Activated T-helper 17 cell treated with anti-CD3 and anti-CD28 coated beads, Interleukin-2, amount 50 U/mL, for 72 hours (primary cell): Measurements from ENCODE around the gene ANKDD1A. TPM values are rescaled to one million over a fixed set of nuclear protein-coding genes. Genes with fewer than 3 reads are reported as not detected.
A peak's percentile ranks its signal among the peaks of the same experiment; 100 is the strongest.

ENCODE experiments used
- ATAC-seq: fragments of 150-1000 bp; cut with Tn5 transposase; replicated peaks from 2 replicates; pipeline ENCODE4 v1.10.0; 2021; ENCODE audit warnings: mild to moderate bottlenecking, moderate library complexity
- H3K27ac Mint-ChIP-seq: one replicate; pipeline ENCODE4 v1.8.0; 2022; ENCODE audit warnings: mixed read lengths
- H3K27me3 Mint-ChIP-seq: one replicate; pipeline ENCODE4 v1.8.0; 2022; ENCODE audit warnings: mixed read lengths
- H3K36me3 Mint-ChIP-seq: one replicate; pipeline ENCODE4 v1.8.0; 2022; ENCODE audit warnings: low read depth, mild to moderate bottlenecking, mixed read lengths
- H3K4me1 Mint-ChIP-seq: one replicate; pipeline ENCODE4 v1.8.0; 2022; ENCODE audit warnings: mixed read lengths
- H3K4me3 Mint-ChIP-seq: one replicate; pipeline ENCODE4 v1.8.0; 2022; ENCODE audit warnings: mild to moderate bottlenecking, mixed read lengths
- H3K9me3 Mint-ChIP-seq: one replicate; pipeline ENCODE4 v1.8.0; 2022; ENCODE audit warnings: mixed read lengths
- total RNA-seq, 2 donors: library from RNA; stranded (reverse); gene quantifications; one replicate each; pipeline ENCODE4 v1.2.3, GENCODE V29; 2022

ANKDD1A gene
- total RNA-seq, 2 donors from 2014 or later: 4.3 to 10.1 TPM

DNA sequence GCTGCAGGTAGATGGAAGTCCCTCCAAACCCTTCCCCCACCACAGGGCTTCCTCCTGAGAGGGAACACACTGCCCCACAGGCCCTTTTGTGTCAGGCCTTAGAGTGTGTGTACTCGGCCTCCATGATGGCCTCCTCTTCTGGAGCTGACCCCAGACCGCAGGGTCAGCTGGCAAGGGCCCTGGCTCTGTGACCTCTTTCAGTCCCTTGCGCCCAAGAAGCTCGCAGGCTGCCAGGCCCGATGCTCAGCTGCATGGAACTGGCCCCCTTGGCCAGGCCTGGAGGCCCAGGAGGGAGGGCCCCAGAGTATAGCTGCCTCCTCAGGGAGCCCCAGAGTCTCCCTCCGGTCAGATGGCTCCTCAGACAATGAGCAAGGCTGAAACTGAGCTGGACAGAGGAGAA, 23.4 kb upstream of the ANKDD1A start:
- Mint-ChIP-seq H3K4me3 (no peak overlapping the region), H3K27me3 (no peaks in the 10 kb centered on the region), H3K36me3 (peaks cover 6% of the 10 kb centered on the region), H3K4me1 (peaks cover 31% of the 10 kb centered on the region), H3K27ac (no peak overlapping the region), H3K9me3 (no peaks in the 10 kb centered on the region)
- no peak for ATAC-seq

DNA sequence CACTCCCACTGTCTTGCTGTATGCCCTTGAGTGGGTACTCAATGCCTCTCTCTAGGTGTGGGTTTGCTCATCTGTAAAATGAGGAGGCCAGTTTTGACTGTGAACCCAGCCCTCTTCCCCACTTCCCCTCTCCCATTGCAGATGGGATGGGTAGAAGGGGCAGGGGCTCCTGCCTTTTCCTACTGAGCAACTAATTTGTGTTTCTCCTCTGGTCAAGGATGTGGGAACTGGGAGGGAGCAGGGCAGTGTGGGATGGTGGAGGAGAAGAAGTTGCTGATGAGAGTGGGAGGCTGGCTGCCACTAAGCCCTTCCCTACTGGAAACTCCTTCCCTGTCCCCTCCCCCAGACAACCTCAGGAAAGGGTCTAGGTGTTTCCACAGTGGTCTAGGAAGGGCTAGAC, 20.1 kb upstream of the ANKDD1A start:
- H3K27me3 Mint-ChIP-seq: no peaks in the 10 kb centered on the region
- peaks cover 13% of the 10 kb centered on the region for H3K36me3 Mint-ChIP-seq
- peak overlapping the region; percentile 99 for H3K4me3 Mint-ChIP-seq
- H3K9me3 Mint-ChIP-seq: no peaks in the 10 kb centered on the region
- no peak for ATAC-seq
- peaks cover 42% of the 10 kb centered on the region for H3K4me1 Mint-ChIP-seq
- H3K27ac Mint-ChIP-seq: peak overlapping the region; percentile 99

DNA sequence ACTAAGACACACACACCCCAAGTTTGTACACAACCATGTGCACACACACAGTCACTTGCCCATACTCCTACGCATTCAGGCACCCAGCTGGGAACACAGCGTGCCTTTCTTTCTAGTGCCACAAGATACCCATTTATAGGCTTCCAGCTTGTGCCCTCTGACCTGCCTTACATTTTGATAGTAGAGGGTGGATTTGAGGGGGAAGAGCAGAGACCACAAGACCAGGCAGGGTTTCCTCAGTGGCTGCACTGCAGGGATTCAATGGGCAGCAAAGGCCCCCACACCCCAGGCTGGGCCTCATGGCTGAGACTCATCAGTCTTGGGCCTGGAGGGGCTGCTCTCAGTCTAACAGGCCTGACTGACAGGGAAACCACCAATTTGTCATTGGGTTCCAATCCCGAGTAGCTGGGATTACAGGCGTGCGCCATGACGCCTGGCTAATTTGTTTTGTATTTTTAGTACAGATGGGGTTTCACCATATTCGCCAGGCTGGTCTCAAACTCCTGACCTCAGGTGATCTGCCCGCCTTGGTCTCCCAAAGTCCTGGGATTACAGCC, 18.8 kb upstream of the ANKDD1A start:
- peaks cover 13% of the 10 kb centered on the region for H3K36me3 Mint-ChIP-seq
- peak; percentile 44 for ATAC-seq
- no peaks in the 10 kb centered on the region for H3K9me3 Mint-ChIP-seq
- H3K27me3 Mint-ChIP-seq: no peaks in the 10 kb centered on the region
- peaks cover 44% of the 10 kb centered on the region for H3K4me1 Mint-ChIP-seq
- peak overlapping the region; percentile 99 for H3K4me3 Mint-ChIP-seq
- peak overlapping the region; percentile 99 for H3K27ac Mint-ChIP-seq

DNA sequence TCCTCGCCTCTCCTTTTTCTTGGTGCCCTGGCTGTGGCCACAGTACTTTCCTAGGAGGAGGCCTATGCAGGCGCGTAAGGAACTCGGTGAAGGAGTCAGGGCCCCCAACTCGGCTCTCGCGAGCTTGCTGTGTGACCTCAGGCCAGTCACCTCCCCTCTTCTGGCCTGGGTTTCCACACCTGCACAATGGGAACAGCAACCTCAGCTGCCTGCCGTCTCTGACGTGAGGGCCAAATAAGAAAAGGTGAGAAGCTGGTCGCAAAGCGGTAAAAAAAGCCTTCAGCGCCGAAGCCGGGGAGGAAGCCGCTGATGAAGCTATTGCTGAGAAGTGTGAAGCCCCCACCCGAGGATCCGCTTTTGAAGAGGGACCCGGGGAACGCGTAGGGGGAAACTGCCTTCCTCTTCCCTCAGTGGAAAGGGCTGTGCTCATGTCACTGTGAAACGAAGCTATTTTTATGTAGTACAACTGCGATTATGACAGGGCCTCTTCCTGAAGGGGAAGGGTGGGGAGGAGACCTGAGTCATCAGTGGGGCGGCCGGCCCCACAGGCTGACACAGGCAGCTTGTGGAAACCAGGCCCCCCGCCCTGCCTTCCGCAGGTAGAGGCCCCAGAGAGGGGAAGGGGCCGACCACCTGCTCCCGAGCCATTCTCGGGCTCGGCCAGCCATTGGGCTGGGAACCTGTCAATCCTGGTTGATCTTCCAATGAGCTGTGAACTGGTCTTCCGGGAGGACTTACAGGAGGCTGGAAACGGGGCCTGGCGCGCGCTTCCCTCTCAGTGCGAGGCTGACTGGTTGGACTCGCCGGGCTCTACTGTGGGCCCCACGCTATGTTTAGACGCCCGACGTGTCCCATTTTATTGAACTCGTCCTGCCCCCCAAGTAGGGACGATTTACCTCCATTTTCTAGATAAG, 18.0 kb upstream of the ANKDD1A start:
- ATAC-seq: peak; percentile 86
- H3K36me3 Mint-ChIP-seq: peaks cover 13% of the 10 kb centered on the region
- H3K27ac Mint-ChIP-seq: peak overlapping the region; percentile 99
- H3K27me3 Mint-ChIP-seq: no peaks in the 10 kb centered on the region
- H3K9me3 Mint-ChIP-seq: no peaks in the 10 kb centered on the region
- H3K4me1 Mint-ChIP-seq: peaks cover 44% of the 10 kb centered on the region
- peak overlapping the region; percentile 99 for H3K4me3 Mint-ChIP-seq

DNA sequence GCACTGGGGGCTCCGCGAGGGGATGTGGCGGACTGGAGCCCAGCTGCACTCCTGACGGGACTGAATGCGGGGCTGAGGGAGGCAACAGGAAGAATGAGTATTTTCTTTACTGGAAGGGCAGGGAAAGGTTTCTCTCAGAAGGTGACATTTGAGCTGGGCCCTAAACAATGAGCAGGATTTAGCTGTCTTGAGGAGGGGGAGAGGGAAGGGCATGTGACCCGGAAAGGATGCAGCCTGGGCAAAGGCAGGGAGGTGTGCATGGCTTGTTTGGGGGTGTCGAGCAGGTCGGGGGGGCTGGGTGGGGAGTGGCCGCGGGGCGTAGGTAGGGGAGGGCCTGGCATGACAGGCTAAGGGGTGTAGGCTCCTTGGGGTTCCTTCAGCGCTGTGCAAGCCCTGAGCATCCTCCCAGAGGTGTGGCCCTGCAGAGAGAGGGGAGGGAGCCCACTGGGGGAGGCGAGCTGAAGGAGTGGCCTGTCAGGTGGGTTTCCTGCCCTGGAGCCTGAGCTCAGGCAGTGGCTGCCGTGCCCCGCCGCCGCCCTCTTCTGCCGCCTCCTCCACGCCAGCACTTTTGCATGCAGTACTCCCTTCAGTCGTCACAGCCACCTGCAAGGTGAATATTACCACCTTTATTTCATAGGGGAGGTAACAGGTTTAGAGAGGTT, 17.2 kb upstream of the ANKDD1A start:
- peak; percentile 23 for ATAC-seq
- no peaks in the 10 kb centered on the region for H3K9me3 Mint-ChIP-seq

DNA sequence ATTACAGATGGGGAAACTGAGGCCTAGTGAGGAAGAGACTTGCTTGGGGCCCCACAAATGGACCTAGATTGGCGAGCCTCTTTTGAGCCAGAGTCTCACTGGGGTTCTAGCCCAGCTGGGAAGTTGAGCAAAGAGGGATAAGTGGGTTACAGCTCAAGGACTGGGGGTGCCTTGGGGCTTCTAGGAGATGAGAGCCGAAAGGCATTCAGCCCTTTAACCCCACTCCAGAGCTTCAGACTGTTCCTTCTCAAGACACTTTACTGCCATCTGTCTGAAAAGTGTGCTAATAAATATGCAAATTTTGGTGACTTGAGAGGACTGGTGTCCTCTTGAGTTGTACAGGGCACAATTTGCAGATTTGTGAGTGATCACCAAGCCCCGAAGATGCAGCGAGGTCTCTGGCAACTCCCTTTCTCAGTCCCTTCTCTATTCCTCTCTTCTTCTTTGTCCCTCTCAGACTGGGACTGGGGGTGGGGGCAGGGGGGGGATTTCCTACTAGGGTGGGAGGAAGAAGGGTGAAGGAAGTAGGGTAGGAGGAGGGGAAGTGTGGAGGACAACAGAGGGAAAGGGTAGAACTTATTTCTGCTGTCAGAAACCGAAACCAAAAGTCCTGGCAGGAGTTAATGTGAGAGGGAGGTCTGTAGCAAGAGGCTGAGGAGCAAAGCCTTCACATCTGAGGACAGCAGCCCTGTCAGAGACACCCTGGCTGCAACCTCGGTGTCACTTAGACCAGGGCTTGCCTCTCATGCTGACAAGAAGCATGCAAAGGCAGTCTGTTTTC, 16.2 kb upstream of the ANKDD1A start:
- H3K36me3 Mint-ChIP-seq: peaks cover 13% of the 10 kb centered on the region
- no peaks in the 10 kb centered on the region for H3K9me3 Mint-ChIP-seq
- H3K27me3 Mint-ChIP-seq: no peaks in the 10 kb centered on the region
- H3K4me1 Mint-ChIP-seq: peaks cover 44% of the 10 kb centered on the region
- peak overlapping the region; percentile 99 for H3K27ac Mint-ChIP-seq
- ATAC-seq: no peak
- H3K4me3 Mint-ChIP-seq: peak overlapping the region; percentile 99

More for the DNA sequence above, 17.2 kb upstream of the ANKDD1A start:
- Mint-ChIP-seq H3K27ac (peak overlapping the region; percentile 99), H3K36me3 (peaks cover 13% of the 10 kb centered on the region), H3K4me1 (peaks cover 44% of the 10 kb centered on the region), H3K4me3 (peak overlapping the region; percentile 99), H3K27me3 (no peaks in the 10 kb centered on the region)

DNA sequence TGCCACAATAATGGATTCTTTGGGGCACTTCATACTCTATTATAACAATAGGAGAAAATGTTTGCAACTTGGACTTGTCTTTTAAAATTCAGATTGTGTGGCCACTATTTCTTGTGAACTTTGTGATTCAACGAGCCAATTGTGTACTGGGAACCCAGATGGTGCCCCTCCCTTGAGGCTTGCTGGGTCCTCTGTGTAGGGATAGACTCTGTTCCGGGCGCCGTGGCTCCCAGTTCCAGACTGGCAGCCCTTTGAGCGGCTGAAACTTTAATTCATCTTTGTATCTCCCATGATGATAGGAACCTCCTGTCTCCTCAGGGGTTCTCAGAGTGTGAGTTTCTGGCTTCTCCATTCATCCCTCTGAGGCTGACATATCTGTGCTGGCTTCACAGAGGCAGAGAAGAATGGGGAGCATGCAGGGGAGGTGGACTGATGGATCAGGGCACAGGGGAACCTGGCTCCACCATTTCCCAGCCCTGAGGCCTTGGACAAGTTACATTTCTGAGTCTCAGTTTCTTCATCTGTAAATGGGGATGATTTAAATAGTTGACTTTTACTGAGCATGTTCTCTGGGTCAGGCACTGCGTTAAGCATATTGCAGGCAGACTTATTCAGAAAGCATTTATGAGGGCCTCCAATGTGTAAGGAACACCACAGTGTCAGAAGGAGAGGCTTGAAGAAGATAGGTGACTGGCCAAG, 15.2 kb upstream of the ANKDD1A start:
- Mint-ChIP-seq H3K4me1 (peaks cover 38% of the 10 kb centered on the region), H3K4me3 (peak overlapping the region; percentile 99), H3K27me3 (no peaks in the 10 kb centered on the region), H3K36me3 (peaks cover 13% of the 10 kb centered on the region), H3K27ac (peak overlapping the region; percentile 99), H3K9me3 (peaks cover 5% of the 10 kb centered on the region)
- ATAC-seq: no peak

DNA sequence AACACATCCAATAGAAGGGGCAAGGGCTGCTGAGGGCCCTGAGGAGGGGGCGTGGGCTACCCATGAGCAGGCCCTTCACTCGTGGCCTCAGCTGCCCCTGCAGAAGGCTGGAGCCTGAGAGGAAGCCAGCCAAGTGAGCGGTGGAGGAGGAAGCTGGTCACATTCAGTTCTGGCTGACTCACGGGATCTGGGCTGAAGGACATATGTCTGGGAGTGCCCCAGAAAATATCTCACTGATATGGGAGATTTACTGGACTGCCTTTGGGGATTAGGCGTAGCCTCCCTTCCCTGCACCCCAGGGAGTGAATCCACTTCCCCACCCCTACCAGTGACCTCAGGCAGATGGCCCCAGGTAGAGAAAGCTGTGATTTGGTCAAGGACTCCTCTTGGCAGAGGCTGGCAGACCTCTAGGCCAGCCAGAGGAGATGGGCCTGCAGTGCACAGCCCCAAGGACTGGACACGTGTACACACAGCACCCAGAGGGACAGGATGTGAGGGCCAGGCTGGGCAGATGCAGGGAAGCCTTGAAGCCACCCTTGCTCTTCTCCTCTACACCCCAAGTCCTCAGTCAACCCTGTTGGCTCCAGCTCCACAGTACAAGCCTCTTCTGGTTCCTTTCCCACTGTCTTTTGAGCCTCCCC, 14.2 kb upstream of the ANKDD1A start:
- Mint-ChIP-seq H3K4me1 (peaks cover 32% of the 10 kb centered on the region), H3K4me3 (no peak overlapping the region), H3K36me3 (peaks cover 13% of the 10 kb centered on the region), H3K27ac (peak overlapping the region; percentile 99), H3K9me3 (peaks cover 5% of the 10 kb centered on the region), H3K27me3 (no peaks in the 10 kb centered on the region)
- no peak for ATAC-seq

DNA sequence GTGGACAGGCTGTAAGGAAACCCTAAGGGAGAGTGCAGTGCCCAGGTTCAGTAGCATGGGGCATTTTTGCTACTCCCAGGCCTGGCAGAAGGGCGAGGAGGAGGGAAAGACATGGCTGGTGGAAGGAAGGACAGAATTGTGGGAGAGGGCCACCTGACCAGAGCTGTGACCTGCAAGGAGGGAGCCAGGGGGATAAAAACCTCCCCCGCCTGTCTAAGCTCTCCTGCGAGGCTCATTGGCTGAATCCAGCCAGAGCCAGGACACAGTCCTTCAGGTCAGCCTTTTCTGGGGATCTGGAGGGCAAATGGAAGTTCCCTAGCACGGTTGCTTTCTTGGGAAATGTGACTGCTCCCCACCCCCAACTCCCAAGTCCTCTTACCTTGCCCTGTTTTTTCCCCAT, 13.3 kb upstream of the ANKDD1A start:
- H3K4me1 Mint-ChIP-seq: peaks cover 36% of the 10 kb centered on the region
- H3K36me3 Mint-ChIP-seq: peaks cover 7% of the 10 kb centered on the region
- no peak for ATAC-seq
- peak overlapping the region; percentile 99 for H3K27ac Mint-ChIP-seq
- H3K9me3 Mint-ChIP-seq: peaks cover 5% of the 10 kb centered on the region
- H3K4me3 Mint-ChIP-seq: no peak overlapping the region
- no peaks in the 10 kb centered on the region for H3K27me3 Mint-ChIP-seq

DNA sequence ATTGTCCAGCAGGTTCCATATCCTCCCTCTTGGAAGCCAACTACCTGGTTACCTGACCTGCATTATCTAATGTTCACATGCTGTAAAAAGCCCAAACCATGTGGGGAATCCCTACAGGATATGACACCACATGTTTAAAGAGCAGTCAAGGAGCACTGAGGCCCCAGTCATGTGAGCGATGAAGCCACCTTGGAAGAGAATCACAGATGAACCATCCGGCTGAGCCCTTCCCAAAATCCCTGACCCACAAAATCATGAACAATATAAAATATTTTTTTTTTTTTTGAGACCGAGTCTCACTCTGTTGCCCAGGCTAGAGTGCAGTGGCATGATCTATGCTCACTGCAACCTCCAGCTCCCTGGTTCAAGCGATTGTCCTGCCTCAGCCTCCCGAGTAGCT, 10.6 kb upstream of the ANKDD1A start:
- no peak for ATAC-seq
- Mint-ChIP-seq H3K4me1 (peaks cover 32% of the 10 kb centered on the region), H3K27ac (no peak overlapping the region)

DNA sequence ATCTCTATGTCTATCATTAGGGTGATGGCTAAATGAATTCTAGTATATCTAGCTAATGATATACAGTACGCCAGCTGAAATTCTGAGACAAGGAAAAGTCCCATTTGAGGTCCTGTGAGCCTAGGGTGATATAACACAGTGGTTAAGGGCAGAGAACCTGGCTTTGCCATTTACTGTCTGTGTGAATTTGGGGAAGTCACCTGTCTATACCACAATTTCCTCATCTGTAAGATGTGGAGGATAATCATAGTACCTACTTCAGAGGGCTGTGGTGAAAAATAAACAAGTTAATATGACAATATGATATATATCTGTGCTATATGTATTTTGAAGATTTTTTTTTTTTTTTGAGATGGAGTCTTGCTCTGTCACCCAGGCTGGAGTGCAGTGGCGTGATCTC, 9.8 kb upstream of the ANKDD1A start:
- H3K27ac Mint-ChIP-seq: peak overlapping the region; percentile 10
- peaks cover 26% of the 10 kb centered on the region for H3K4me1 Mint-ChIP-seq
- H3K9me3 Mint-ChIP-seq: peaks cover 5% of the 10 kb centered on the region
- H3K4me3 Mint-ChIP-seq: peak overlapping the region; percentile 34
- peak; percentile 76 for ATAC-seq
- no peaks in the 10 kb centered on the region for H3K36me3 Mint-ChIP-seq
- no peaks in the 10 kb centered on the region for H3K27me3 Mint-ChIP-seq

More for the DNA sequence above, 10.6 kb upstream of the ANKDD1A start:
- Mint-ChIP-seq H3K27me3 (no peaks in the 10 kb centered on the region), H3K36me3 (no peaks in the 10 kb centered on the region), H3K9me3 (peaks cover 5% of the 10 kb centered on the region), H3K4me3 (no peak overlapping the region)

DNA sequence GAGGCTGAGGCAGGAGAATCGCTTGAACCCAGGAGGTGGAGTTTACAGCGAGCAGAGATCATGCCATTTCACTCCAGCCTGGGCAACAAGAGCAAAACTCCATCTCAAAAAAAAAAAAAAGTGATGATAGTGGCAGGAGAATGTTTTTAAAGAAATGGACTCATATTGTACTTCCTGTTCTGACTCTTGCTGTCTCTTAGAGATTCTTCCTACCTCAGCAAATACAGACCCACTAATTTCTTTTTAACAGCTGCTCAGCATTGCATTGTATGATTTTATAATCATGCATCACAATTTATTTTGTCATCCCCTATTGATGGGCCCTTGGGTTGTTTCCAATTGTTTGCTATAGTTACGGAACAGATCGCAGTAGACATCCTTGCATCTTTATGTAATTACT, 8.8 kb upstream of the ANKDD1A start:
- H3K9me3 Mint-ChIP-seq: peaks cover 5% of the 10 kb centered on the region
- H3K27ac Mint-ChIP-seq: peak overlapping the region; percentile 10
- H3K36me3 Mint-ChIP-seq: no peaks in the 10 kb centered on the region
- peak overlapping the region; percentile 34 for H3K4me3 Mint-ChIP-seq
- peaks cover 26% of the 10 kb centered on the region for H3K4me1 Mint-ChIP-seq
- no peaks in the 10 kb centered on the region for H3K27me3 Mint-ChIP-seq
- ATAC-seq: peak; percentile 61

DNA sequence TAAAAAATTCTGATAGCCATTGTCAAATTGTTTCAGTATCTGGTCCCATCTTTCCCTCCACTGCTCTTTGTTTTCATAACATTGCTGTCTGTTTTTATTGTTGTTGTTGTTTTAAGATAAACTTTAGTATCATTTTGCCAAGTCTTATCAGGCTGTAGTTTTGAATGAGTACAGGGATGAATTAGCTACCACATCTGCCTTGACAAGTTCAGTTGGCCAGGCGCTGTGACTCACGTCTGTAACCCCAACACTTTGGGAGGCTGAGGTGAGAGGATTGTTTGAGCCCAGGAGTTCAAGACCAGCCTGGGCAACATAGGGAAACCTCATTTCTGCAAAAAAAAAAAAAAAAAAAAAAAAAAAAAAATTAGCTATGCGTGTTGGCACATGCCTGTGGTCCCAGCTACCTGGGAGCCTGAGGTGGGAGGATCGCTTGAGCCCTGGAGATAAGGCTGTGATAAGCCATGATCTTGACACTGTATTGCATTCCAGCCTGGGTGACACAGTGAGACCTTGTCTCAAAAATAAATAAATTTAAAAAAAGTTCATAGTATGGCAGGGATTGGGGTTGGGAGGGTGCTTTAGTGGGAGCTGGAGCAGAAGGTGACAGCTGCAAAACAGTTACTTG, 8.3 kb upstream of the ANKDD1A start:
- Mint-ChIP-seq H3K36me3 (no peaks in the 10 kb centered on the region), H3K27me3 (no peaks in the 10 kb centered on the region), H3K27ac (peak overlapping the region; percentile 10), H3K4me1 (peaks cover 26% of the 10 kb centered on the region), H3K9me3 (peaks cover 5% of the 10 kb centered on the region), H3K4me3 (peak overlapping the region; percentile 34)
- ATAC-seq: peak; percentile 37
